IPS DF 6.9 (cell line): ENCODE measurements around the gene ZGRF1.
A peak's percentile ranks its signal among the peaks of the same experiment; 100 is the strongest.

ENCODE experiments used
- DNase-seq: peaks from one replicate; pipeline ENCODE4 v3.0.0-alpha.2; 2013; ENCODE audit warnings: low read depth, low spot score
- H3K27ac ChIP-seq: one replicate; pipeline ENCODE4 v1.5.1; 2013; ENCODE audit warnings: low read length, control low read depth
- H3K27me3 ChIP-seq: 2 replicates; pipeline ENCODE4 v1.6.1; 2013; ENCODE audit warnings: mild to moderate bottlenecking, low read length; ENCODE audit not compliant: control insufficient read depth, insufficient read depth
- H3K36me3 ChIP-seq: 2 replicates; pipeline ENCODE4 v1.6.1; 2013; ENCODE audit warnings: low read length; ENCODE audit not compliant: control insufficient read depth, insufficient read depth
- H3K4me1 ChIP-seq: 2 replicates; pipeline ENCODE4 v1.6.1; 2013; ENCODE audit warnings: low read length; ENCODE audit not compliant: control insufficient read depth, insufficient read depth
- H3K4me3 ChIP-seq: 2 replicates; pipeline ENCODE4 v1.5.1; 2013; ENCODE audit warnings: mild to moderate bottlenecking, low read length
- H3K9me3 ChIP-seq: 2 replicates; pipeline ENCODE4 v1.6.1; 2013; ENCODE audit warnings: low read length, inconsistent platforms; ENCODE audit not compliant: control insufficient read depth, insufficient read depth
- WGBS: extraction: QIAGEN DNeasy Blood & Tissue Kit; methylation state at CpG from one replicate; pipeline ENCODE4 v1.1.7; 2013; ENCODE audit warnings: mixed read lengths, missing lambda C conversion rate; ENCODE audit not compliant: insufficient read length, insufficient coverage; 5-methylcytosine and 5-hydroxymethylcytosine counted together

The ZGRF1 gene

GRCh38 chr4:112655270-112655669 is 18.6 kb upstream of the ZGRF1 start:
- no CpG with 5 or more reads among the region's 5 CpGs for WGBS
- no peaks in the 10 kb centered on the region; the same call in 1 of the 2 replicates for H3K36me3 ChIP-seq
- H3K4me1 ChIP-seq: peaks cover 4% of the 10 kb centered on the region; the same call in 1 of the 2 replicates
- no peak overlapping the region for H3K4me3 ChIP-seq
- peak overlapping the region; percentile 74 for H3K27ac ChIP-seq
- DNase-seq: no peak
- H3K9me3 ChIP-seq: no peaks in the 10 kb centered on the region
- no peaks in the 10 kb centered on the region for H3K27me3 ChIP-seq

GRCh38 chr4:112652216-112652615 is 15.5 kb upstream of the ZGRF1 start:
- Histone ChIP-seq H3K9me3 (no peaks in the 10 kb centered on the region), H3K4me1 (peaks cover 4% of the 10 kb centered on the region; the same call in 1 of the 2 replicates), H3K27ac (no peak overlapping the region), H3K4me3 (no peak overlapping the region), H3K27me3 (no peaks in the 10 kb centered on the region), H3K36me3 (peaks cover 8% of the 10 kb centered on the region; the same call in 1 of the 2 replicates)
- WGBS: no CpG with 5 or more reads among the region's 1 CpG
- DNase-seq: peak; percentile 87

- Histone ChIP-seq H3K9me3 (no peaks in the 10 kb centered on the region), H3K4me3 (no peak overlapping the region), H3K27ac (no peak overlapping the region), H3K27me3 (no peaks in the 10 kb centered on the region), H3K4me1 (peaks cover 4% of the 10 kb centered on the region; the same call in 1 of the 2 replicates), H3K36me3 (peaks cover 13% of the 10 kb centered on the region; the same call in 1 of the 2 replicates)
- DNase-seq: no peak
These were observed 14.9 kb upstream of the ZGRF1 start for GRCh38 chr4:112651641-112652040.

DNA sequence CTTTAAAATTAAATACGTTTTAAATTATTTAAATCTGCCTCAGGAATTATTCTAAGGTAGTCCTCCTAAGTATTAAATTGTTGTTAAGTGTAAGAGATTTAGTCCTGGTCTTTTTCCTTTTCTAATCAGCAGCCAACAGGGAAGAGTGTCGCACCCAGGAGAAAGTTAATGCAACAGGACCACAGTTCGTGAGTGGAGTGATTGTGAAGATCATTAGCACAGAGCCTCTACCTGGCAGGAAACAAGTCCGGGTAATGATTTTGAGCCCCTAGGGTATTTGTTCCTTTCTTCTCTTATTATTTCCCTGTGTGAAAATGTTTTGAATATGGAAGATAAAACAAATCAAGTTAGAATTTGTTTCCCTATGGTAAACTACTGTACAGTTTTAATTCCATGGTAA is 13.6 kb upstream of the ZGRF1 start:
- DNase-seq: no peak
- no CpG with 5 or more reads among the region's 4 CpGs for WGBS
- Histone ChIP-seq H3K9me3 (no peaks in the 10 kb centered on the region), H3K36me3 (peaks cover 13% of the 10 kb centered on the region; the same call in 1 of the 2 replicates), H3K4me3 (peak overlapping the region; percentile 17; the same call in 1 of the 2 replicates), H3K4me1 (peaks cover 1% of the 10 kb centered on the region; the same call in 1 of the 2 replicates), H3K27me3 (no peaks in the 10 kb centered on the region), H3K27ac (no peak overlapping the region)

DNA sequence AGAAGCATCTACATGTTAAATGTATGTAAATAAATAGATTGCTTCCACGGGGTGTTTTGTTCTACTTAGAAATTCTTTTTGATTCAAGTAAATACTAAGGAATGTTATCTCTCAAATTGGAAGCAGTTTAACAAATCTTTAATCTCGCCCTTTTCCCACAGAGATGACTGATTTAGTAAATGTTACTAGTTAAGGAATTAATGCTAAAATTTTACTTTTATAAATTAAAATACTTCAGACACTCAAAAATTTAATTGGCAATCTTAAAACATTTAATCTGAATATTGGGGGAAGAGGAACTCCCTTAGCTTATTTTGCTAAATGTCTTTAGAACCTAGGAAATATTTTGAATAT is 12.3 kb upstream of the ZGRF1 start:
- no CpG with 5 or more reads among the region's 2 CpGs for WGBS
- H3K36me3 ChIP-seq: peaks cover 13% of the 10 kb centered on the region; the same call in 1 of the 2 replicates
- H3K9me3 ChIP-seq: no peaks in the 10 kb centered on the region
- H3K4me3 ChIP-seq: no peak overlapping the region; the same call in 1 of the 2 replicates
- H3K4me1 ChIP-seq: no peaks in the 10 kb centered on the region
- no peak for DNase-seq
- no peak overlapping the region for H3K27ac ChIP-seq
- H3K27me3 ChIP-seq: no peaks in the 10 kb centered on the region

GRCh38 chr4:112648263-112649054 is 11.8 kb upstream of the ZGRF1 start:
- H3K4me1 ChIP-seq: no peaks in the 10 kb centered on the region
- peak; percentile 71 for DNase-seq
- H3K27ac ChIP-seq: peak overlapping the region; percentile 99
- peaks cover 13% of the 10 kb centered on the region; the same call in 1 of the 2 replicates for H3K36me3 ChIP-seq
- H3K27me3 ChIP-seq: no peaks in the 10 kb centered on the region
- H3K9me3 ChIP-seq: no peaks in the 10 kb centered on the region
- WGBS: no CpG with 5 or more reads among the region's 3 CpGs
- H3K4me3 ChIP-seq: peak overlapping the region; percentile 100; the same call in 1 of the 2 replicates

GRCh38 chr4:112647785-112648184 is 11.1 kb upstream of the ZGRF1 start:
- H3K27ac ChIP-seq: peak overlapping the region; percentile 99
- no peaks in the 10 kb centered on the region for H3K4me1 ChIP-seq
- no peaks in the 10 kb centered on the region for H3K9me3 ChIP-seq
- H3K27me3 ChIP-seq: no peaks in the 10 kb centered on the region
- H3K4me3 ChIP-seq: peak overlapping the region; percentile 100
- no CpG with 5 or more reads among the region's 3 CpGs for WGBS
- no peak for DNase-seq
- peaks cover 13% of the 10 kb centered on the region; the same call in 1 of the 2 replicates for H3K36me3 ChIP-seq

GRCh38 chr4:112646632-112647537 is 10.2 kb upstream of the ZGRF1 start:
- DNase-seq: no peak
- peak overlapping the region; percentile 99 for H3K27ac ChIP-seq
- no peaks in the 10 kb centered on the region for H3K9me3 ChIP-seq
- no CpG with 5 or more reads among the region's 6 CpGs for WGBS
- H3K4me3 ChIP-seq: peak overlapping the region; percentile 91
- H3K27me3 ChIP-seq: no peaks in the 10 kb centered on the region
- H3K4me1 ChIP-seq: no peaks in the 10 kb centered on the region
- peaks cover 15% of the 10 kb centered on the region; the same call in 1 of the 2 replicates for H3K36me3 ChIP-seq

GRCh38 chr4:112645541-112646329 is 9.0 kb upstream of the ZGRF1 start:
- H3K9me3 ChIP-seq: no peaks in the 10 kb centered on the region
- peaks cover 15% of the 10 kb centered on the region; the same call in 1 of the 2 replicates for H3K36me3 ChIP-seq
- no CpG with 5 or more reads among the region's 8 CpGs for WGBS
- H3K4me1 ChIP-seq: no peaks in the 10 kb centered on the region
- H3K27ac ChIP-seq: no peak overlapping the region
- peak overlapping the region; percentile 91; the same call in 1 of the 2 replicates for H3K4me3 ChIP-seq
- DNase-seq: peak; percentile 91
- H3K27me3 ChIP-seq: no peaks in the 10 kb centered on the region
